Liver (tissue), 9 donors: ENCODE data around the gene GTF2F2. TPM values are rescaled to one million over a fixed set of nuclear protein-coding genes. Genes with fewer than 3 reads are reported as not detected.

Experiments
- DNase-seq: peaks from one replicate; pipeline ENCODE4 v3.0.0-alpha.2; 2017; ENCODE audit warnings: low spot score
- H3K27ac ChIP-seq, 2 donors: one replicate each; pipeline ENCODE4 v1.7.0; 2013; ENCODE audit warnings: inconsistent platforms in 2 of 2, low read length in 2 of 2, control low read depth in 1 of 2, low read depth in 1 of 2, mild to moderate bottlenecking in 1 of 2
- H3K27me3 ChIP-seq, 4 donors: one replicate each; pipeline versions ENCODE4 v1.6.1 to v1.7.0; 2013; ENCODE audit warnings: low read length in 3 of 4, inconsistent platforms in 1 of 4, mild to moderate bottlenecking in 1 of 4, moderate library complexity in 1 of 4; ENCODE audit not compliant: control insufficient read depth in 4 of 4, insufficient read depth in 4 of 4
- H3K36me3 ChIP-seq, 4 donors: one replicate each; pipeline versions ENCODE4 v1.6.1 to v1.7.0; 2013; ENCODE audit warnings: low read length in 3 of 4, mild to moderate bottlenecking in 3 of 4, low read depth in 1 of 4, moderate library complexity in 1 of 4; ENCODE audit not compliant: control insufficient read depth in 4 of 4, insufficient read depth in 3 of 4
- H3K4me1 ChIP-seq, 4 donors: one replicate each; pipeline versions ENCODE4 v1.6.1 to v1.7.0; 2013; ENCODE audit warnings: low read length in 3 of 4, mild to moderate bottlenecking in 3 of 4, moderate library complexity in 1 of 4; ENCODE audit not compliant: control insufficient read depth in 4 of 4, insufficient read depth in 4 of 4
- H3K4me3 ChIP-seq, 3 donors: one replicate each; pipeline versions ENCODE4 v1.6.1 to v1.7.0; 2013; ENCODE audit warnings: low read length in 3 of 3, control low read depth in 1 of 3, low read depth in 1 of 3, mild to moderate bottlenecking in 1 of 3
- H3K9ac ChIP-seq, 2 donors: one replicate each; pipeline ENCODE4 v1.7.0; 2013; ENCODE audit warnings: low read length in 2 of 2, mild to moderate bottlenecking in 2 of 2, moderate library complexity in 2 of 2, control low read depth in 1 of 2, low read depth in 1 of 2
- H3K9me3 ChIP-seq, 4 donors: one replicate each; pipeline versions ENCODE4 v1.6.1 to v1.7.0; 2013; ENCODE audit warnings: low read length in 3 of 4; ENCODE audit not compliant: control insufficient read depth in 4 of 4
- EGR1 ChIP-seq, 2 donors: IDR thresholded peaks; 2 replicates each; pipeline ENCODE4 v1.6.1; 2016 to 2018; ENCODE audit warnings: antibody characterized with exemption in 2 of 2, low read depth in 2 of 2
- FOXA1 ChIP-seq: IDR thresholded peaks from 2 replicates; pipeline ENCODE4 v1.6.1; 2016; ENCODE audit warnings: antibody characterized with exemption
- FOXA2 ChIP-seq: IDR thresholded peaks from 2 replicates; pipeline ENCODE4 v1.6.1; 2016; ENCODE audit warnings: antibody characterized with exemption
- HNF4A ChIP-seq, 2 donors: conservative IDR thresholded peaks; 2 replicates each; pipeline ENCODE4 v1.6.1; 2016; ENCODE audit warnings: antibody characterized with exemption in 2 of 2, mild to moderate bottlenecking in 2 of 2
- HNF4G ChIP-seq: IDR thresholded peaks from 2 replicates; pipeline ENCODE4 v1.6.1; 2016; ENCODE audit warnings: antibody characterized with exemption
- JUND ChIP-seq, 2 donors: IDR thresholded peaks; 2 replicates each; pipeline ENCODE4 v1.6.1; 2016; ENCODE audit warnings: antibody characterized with exemption in 2 of 2
- NR2F2 ChIP-seq: IDR thresholded peaks from 2 replicates; pipeline ENCODE4 v1.6.1; 2016; ENCODE audit warnings: antibody characterized with exemption
- RAD21 ChIP-seq, 2 donors: IDR thresholded peaks; 2 replicates each; pipeline ENCODE4 v1.6.1; 2016; ENCODE audit warnings: antibody characterized with exemption in 2 of 2, mild to moderate bottlenecking in 2 of 2
- RXRA ChIP-seq, 2 donors: IDR thresholded peaks; 2 replicates each; pipeline ENCODE4 v1.6.1; 2017 to 2018; ENCODE audit warnings: antibody characterized with exemption in 2 of 2, mild to moderate bottlenecking in 1 of 2
- SP1 ChIP-seq: IDR thresholded peaks from 2 replicates; pipeline ENCODE4 v1.6.1; 2018; ENCODE audit warnings: antibody characterized with exemption, mild to moderate bottlenecking
- TAF1 ChIP-seq: conservative IDR thresholded peaks from 2 replicates; pipeline ENCODE4 v1.6.1; 2016; ENCODE audit warnings: antibody characterized with exemption, mild to moderate bottlenecking
- YY1 ChIP-seq: IDR thresholded peaks from 2 replicates; pipeline ENCODE4 v1.6.1; 2016; ENCODE audit warnings: antibody characterized with exemption, mild to moderate bottlenecking
- WGBS: extraction: QIAGEN DNeasy Blood & Tissue Kit; methylation state at CpG from one replicate; pipeline ENCODE4 v1.1.7; 2013; 5-methylcytosine and 5-hydroxymethylcytosine counted together
- polyA plus RNA-seq, 2 donors: library from polyadenylated mRNA; stranded (reverse) in 1 of 2; unstranded in 1 of 2; fragments of 200-250 nt in 1 of 2; fragments of >200 nt in 1 of 2; fragmentation: Nextera tagmentation in 1 of 2; extraction: Ambion mirVana in 1 of 2; gene quantifications; one replicate each; pipeline versions ENCODE4 v1.2.1 to v1.2.3, GENCODE V29; 2013 to 2015
- total RNA-seq, 2 donors: library from RNA; depleted of rRNA; stranded (reverse); fragments of >200 nt; gene quantifications; one replicate each; pipeline ENCODE4 v1.2.3, GENCODE V29; 2014
- TF ChIP-seq, protein P1 (sequence below): fragments of 150-350 bp; IDR thresholded peaks from 2 replicates; pipeline ENCODE4 v1.5.1; 2017; ENCODE audit warnings: improper control_type of control experiment, low read depth, low read length; ENCODE audit not compliant: missing input control
- TF ChIP-seq, protein P2 (sequence below): IDR thresholded peaks from 2 replicates; pipeline ENCODE4 v1.6.1; 2016; ENCODE audit warnings: antibody characterized with exemption
- TF ChIP-seq, protein P3 (sequence below): IDR thresholded peaks from 2 replicates; pipeline ENCODE4 v1.6.1; 2016; ENCODE audit warnings: antibody characterized with exemption
- TF ChIP-seq, protein P4 (sequence below): IDR thresholded peaks from 2 replicates; pipeline ENCODE4 v1.6.1; 2016; ENCODE audit warnings: antibody characterized with exemption, mild to moderate bottlenecking
- donor health status: healthy.
- donor health status: healthy.
- donor health status: healthy.
- donor health status: healthy.
- donor health status: healthy.

The GTF2F2 gene
- total and polyA plus RNA-seq, 4 donors = 6.0 to 8.5 (median 7.3) TPM

DNA sequence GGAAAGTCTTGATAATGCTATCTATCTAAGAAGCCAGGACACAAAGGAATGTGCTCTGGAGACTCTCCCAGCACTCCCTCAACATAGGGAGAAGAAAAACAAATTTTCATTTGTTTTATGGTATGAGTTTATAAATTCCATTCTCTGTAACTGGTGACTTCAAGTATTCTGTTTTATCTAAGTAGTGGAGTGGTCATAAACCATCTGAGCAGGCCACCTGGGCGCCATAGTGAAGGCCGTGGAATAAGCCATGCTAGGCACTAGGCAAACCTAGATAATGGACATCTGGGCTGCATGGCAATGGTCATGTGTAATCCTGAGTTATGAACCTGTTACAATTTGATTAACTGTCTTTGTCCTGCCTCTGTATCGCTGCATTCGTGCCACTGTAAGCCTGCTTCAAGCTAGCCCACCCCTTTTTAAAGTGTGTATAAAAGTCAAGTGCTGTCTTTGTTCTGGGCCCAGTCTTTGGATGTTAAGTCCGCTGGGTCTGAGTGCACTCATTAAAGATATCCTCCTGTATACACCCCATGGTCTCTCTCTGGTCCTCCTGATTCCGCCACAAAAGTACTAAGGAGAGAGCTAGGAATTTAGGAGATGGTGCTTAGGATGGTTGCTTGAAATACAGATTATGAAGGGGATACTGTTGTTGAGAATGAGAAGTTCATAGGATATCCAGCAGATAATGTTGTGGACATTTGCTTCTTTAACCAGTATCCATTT is 13.2 kb downstream of the GTF2F2 start (continued):
- TF ChIP-seq RXRA (IDR thresholded peaks at IDR 0.05) (no peak), JUND (IDR thresholded peaks at IDR 0.05) (no peak), YY1 (no peak), FOXA1 (no peak)

DNA sequence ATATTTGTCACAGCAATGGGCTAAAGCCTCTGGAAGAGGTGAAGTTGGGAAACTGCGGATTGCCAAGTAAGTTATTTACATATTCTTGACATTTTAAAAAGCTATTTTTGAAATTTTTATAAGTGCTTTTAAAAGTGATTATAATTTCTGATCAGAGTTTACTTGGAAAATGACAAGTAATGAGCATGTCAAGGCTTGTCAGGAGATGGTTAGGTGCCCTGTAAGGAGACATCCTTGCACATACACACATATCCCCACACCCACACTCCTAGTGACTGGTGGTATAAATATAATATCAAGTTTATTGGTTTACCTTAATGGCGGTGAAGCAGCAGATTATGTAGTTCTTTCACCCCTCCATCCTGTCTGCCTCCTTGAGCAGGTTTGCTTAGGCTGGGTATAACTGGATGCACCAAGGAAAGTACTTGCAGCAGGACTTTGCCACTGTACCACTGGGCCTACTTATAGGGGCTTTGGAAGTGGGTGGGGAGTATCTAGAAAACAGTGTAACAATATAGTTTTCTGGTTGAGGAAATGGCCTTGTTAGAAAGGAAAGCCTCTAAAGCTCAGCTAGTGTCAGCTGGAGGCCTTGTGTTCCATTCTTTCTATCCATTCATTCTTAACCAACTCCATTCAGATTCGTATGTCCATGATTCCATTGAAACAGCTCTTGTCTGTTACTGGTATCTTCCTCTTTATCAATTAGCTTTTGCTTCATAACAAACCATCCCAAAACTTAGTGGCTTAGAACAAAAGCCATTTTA is 16.6 kb downstream of the GTF2F2 start:
- Histone ChIP-seq H3K9me3 (peaks cover 0 to 3% (median 1%) of the 10 kb centered on the region in 4 donors), H3K27me3 (no peaks in the 10 kb centered on the region), H3K4me3 (no peak overlapping the region), H3K27ac (no peak overlapping the region), H3K36me3 (peaks cover 0 to 4% (median 2%) of the 10 kb centered on the region in 4 donors), H3K4me1 (no peaks in the 10 kb centered on the region), H3K9ac (no peak overlapping the region)
- no peak for DNase-seq
- TF ChIP-seq JUND (IDR thresholded peaks at IDR 0.05) (no peak), TAF1 (no peak), NR2F2 (no peak), YY1 (no peak), FOXA1 (no peak), FOXA2 (no peak), RAD21 (IDR thresholded peaks at IDR 0.05) (no peak), SP1 (no peak), EGR1 (IDR thresholded peaks at IDR 0.05; ENCODE audit: low read depth in 2 of 2) (no peak), HNF4A (conservative IDR thresholded peaks at IDR 0.05) (no peak), HNF4G (no peak)
- TF ChIP-seq, protein P1, sequence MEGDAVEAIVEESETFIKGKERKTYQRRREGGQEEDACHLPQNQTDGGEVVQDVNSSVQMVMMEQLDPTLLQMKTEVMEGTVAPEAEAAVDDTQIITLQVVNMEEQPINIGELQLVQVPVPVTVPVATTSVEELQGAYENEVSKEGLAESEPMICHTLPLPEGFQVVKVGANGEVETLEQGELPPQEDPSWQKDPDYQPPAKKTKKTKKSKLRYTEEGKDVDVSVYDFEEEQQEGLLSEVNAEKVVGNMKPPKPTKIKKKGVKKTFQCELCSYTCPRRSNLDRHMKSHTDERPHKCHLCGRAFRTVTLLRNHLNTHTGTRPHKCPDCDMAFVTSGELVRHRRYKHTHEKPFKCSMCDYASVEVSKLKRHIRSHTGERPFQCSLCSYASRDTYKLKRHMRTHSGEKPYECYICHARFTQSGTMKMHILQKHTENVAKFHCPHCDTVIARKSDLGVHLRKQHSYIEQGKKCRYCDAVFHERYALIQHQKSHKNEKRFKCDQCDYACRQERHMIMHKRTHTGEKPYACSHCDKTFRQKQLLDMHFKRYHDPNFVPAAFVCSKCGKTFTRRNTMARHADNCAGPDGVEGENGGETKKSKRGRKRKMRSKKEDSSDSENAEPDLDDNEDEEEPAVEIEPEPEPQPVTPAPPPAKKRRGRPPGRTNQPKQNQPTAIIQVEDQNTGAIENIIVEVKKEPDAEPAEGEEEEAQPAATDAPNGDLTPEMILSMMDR = no peak
- TF ChIP-seq, protein P2, sequence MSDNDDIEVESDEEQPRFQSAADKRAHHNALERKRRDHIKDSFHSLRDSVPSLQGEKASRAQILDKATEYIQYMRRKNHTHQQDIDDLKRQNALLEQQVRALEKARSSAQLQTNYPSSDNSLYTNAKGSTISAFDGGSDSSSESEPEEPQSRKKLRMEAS = no peak
- TF ChIP-seq, protein P3, sequence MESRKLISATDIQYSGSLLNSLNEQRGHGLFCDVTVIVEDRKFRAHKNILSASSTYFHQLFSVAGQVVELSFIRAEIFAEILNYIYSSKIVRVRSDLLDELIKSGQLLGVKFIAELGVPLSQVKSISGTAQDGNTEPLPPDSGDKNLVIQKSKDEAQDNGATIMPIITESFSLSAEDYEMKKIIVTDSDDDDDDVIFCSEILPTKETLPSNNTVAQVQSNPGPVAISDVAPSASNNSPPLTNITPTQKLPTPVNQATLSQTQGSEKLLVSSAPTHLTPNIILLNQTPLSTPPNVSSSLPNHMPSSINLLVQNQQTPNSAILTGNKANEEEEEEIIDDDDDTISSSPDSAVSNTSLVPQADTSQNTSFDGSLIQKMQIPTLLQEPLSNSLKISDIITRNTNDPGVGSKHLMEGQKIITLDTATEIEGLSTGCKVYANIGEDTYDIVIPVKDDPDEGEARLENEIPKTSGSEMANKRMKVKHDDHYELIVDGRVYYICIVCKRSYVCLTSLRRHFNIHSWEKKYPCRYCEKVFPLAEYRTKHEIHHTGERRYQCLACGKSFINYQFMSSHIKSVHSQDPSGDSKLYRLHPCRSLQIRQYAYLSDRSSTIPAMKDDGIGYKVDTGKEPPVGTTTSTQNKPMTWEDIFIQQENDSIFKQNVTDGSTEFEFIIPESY = no peak
- TF ChIP-seq, protein P4, sequence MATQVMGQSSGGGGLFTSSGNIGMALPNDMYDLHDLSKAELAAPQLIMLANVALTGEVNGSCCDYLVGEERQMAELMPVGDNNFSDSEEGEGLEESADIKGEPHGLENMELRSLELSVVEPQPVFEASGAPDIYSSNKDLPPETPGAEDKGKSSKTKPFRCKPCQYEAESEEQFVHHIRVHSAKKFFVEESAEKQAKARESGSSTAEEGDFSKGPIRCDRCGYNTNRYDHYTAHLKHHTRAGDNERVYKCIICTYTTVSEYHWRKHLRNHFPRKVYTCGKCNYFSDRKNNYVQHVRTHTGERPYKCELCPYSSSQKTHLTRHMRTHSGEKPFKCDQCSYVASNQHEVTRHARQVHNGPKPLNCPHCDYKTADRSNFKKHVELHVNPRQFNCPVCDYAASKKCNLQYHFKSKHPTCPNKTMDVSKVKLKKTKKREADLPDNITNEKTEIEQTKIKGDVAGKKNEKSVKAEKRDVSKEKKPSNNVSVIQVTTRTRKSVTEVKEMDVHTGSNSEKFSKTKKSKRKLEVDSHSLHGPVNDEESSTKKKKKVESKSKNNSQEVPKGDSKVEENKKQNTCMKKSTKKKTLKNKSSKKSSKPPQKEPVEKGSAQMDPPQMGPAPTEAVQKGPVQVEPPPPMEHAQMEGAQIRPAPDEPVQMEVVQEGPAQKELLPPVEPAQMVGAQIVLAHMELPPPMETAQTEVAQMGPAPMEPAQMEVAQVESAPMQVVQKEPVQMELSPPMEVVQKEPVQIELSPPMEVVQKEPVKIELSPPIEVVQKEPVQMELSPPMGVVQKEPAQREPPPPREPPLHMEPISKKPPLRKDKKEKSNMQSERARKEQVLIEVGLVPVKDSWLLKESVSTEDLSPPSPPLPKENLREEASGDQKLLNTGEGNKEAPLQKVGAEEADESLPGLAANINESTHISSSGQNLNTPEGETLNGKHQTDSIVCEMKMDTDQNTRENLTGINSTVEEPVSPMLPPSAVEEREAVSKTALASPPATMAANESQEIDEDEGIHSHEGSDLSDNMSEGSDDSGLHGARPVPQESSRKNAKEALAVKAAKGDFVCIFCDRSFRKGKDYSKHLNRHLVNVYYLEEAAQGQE = no peak
- WGBS = 96% methylated on average over 3 of the region's 3 CpGs
